GM19240 (cell line): ENCODE measurements around the gene KIFC3.
"Not testable (repeated sequence)": the region's sequence is repeated elsewhere in the genome, so short reads cannot be mapped to it uniquely, and the experiment has no call there.

Source experiments
- DNase-seq: peaks from one replicate; pipeline ENCODE4 v3.0.0; 2011; ENCODE audit warnings: low spot score; ENCODE audit not compliant: insufficient read length

KIFC3 gene

DNA sequence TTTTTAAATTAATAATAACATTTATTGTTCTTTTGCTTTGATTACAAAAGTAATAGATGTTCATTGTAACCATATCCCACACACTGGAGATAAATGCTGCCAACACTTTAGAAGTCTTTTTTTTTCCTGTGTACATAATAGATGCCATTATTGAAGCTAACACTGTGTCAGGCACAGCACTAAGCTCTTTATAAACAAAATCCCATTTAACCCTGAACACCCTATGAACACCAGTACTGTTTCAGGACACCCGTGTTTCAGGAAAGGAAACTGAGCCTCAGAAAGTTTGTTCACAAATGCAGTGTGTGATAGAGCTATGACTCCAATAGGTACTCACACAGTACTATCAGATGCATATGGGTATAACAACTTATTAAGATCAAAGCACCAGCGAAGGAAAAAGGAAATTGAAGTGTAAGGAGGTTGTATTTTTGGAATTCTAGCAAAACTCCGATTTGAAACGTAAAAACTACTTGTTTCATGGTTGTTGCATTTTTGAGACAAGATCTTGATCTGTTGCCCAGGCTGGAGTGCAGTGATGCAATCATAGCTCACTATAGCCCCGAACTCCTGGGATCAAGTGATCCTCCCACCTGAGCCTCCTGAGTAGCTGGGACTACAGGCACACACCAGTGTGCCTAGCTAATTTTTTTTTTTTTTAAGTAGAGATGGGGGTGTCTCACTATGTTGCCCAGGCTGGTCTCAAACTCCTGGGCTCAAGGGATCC, 2.0 kb upstream of the KIFC3 start:
- no peak for DNase-seq

DNA sequence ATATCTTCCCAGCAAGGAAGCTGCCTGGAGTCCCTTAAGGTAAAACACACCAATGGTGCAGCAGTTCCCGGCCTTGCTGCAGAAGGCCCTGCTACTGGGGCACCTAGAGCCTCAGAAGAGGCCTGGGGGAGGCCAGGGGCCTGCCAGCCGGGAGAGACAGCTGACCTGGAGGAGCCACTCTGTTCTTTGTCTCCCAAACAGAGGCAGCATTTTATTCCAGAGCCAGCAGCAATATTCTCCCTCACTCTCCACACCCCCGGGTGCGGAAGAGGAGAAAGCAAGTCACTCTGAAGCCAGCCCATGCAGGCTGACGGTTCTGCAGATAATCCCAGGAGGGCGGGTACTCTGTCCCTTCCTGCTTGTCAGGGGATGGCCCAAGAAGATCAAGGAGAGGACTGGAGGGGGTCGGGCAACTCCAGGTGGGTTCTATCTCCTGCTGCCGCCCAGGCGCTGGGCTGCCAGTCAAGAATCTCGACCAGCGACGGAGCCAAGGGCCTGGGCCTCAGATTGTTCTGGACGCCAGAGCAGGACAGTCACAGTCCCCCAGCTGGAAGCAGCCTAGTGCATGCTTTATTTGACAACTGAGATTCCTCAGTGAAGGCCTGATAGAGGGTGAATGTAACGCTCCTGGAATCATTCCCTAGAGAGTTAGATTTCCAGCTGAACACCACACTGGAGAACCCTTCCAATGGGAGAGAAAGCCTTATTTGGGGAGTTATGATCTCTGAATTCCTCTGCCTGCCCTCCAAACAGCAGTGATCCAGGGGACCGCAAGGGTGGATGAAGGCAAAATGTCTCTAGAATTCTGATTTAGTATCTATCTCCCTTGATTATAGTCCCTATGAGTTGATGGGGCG, 1.1 kb upstream of the KIFC3 start:
- DNase-seq: no peak

DNA sequence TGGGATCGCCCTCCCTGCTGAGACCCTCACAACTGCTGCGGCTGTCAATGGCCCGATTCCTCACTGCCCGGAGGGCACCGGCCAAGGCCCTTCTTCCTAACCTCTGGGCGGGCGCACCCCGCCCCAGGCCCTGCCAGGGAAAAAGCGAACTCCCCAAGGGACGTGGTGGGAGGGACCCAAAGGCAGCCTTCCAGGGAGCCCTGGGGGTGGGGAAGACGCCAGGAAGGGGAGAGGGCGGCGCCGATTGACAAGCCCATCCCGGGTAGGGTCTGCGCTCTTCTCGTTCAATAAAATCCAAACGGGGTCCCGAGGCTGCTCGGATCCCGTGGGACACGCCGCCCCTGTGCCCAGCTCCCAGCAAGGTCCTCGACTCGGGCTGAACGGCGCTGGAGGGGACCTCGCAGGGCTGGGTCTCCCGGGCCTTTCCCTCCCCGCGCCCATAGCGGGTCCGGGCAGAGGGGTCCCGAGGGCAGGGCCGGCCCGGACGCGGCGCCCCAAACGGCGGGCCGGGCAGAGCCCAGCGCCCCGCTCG, 416 bp downstream of the KIFC3 start:
- DNase-seq: no peak

DNA sequence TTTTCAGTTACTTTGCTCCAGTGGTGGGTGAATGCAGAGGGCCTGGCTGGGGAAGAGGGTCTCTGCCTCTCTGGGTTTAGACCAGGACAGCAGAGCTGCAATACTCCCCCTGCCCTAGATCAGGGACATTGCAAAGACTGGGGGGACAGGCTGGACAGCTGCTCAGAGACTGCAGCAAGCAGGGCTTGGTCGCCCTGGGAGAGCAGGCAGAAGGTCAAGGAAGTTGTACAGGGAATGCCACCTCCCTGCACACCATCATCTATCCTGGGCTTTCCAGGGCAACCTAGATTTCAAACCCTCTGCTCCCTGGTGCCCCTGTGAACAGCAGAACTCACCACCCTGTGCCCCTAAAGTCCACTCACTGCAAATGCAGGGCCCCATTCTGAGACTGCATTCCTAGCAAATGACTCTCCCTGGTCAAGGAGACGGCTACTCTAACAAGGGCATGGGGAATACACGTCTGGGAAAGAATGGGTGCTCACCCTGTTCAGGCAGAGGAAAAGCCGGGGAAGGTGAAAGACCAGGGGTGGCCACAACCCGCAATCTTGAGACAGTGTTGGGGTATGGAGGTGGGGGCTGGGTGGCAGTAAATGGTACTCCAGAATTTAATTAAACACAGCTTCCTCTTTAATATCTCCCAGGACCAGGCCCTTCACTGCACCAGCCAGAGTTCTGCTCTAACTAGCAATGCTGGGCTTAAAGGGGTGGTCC, 1.0 kb downstream of the KIFC3 start:
- no peak for DNase-seq

DNA sequence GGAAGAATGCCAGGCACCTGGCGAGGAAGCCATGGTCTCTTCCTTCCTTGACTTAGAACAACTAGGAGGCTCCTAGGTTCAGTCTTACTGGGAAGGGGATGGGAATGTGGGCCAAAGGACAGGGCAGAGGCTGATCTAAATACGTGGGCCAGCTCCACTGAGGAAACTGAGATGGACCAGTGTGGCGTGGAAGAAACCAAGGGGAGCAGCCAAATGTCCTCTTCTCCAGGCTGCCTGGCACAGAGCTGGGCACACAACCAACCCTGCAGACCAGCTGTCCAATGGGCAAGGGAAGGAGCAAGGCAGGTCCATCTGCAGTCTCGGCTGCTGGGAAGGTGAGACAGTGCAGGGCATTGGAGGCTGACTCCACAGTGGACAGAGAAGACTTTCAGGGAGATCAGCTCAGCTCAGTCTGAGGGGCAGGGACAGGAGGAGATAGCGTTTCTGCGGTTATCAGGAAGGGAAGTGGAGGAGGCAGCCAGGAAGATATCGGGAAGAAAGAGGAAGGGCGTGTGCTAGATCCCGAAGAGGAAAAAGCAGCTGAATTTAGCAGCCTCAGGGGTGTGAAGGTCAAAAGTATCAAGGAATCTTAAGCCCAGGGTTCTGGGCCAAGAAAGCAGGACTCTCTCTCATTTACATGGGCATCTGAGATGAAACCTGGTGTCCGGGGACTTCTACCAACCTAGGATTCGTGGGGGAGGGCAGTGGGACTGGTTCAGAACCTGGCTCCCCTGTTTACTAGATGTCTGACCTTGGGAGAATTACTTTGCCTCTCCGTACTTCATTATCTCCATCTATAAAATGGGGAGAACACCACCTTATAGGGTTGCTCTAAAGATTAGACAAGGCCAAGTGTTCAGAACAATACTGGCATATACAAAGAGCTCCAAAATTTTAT, 1.8 kb downstream of the KIFC3 start:
- DNase-seq: no peak

DNA sequence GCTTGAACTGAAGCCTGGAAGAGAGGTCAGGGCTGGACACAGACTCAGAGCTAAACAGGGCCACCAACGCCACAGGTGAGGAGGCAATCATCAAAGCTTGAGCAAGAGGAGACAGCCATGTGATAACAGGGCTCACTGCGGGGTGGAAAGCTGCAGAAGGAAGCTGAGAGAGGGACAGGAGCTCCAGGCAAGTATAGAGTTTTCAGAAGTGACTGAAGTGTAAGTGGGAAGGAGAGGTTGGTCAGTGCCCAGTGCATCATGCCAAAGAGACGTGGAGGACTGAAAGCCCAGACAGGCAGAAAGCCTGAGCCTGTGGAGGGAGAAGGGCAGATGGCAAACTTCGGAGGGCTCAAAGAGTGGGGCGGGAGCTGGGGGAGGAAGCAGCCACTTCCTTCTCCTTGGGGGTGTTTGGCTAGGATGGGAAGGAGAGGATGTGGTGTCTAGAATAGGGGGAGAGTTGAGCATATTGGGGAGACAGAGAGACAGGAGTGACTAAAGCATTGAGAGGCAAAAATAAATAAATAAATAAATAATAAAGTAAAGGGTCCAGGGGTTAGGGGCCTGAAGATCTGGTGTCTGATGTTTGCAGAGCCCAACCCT, 2.6 kb downstream of the KIFC3 start:
- no peak for DNase-seq

DNA sequence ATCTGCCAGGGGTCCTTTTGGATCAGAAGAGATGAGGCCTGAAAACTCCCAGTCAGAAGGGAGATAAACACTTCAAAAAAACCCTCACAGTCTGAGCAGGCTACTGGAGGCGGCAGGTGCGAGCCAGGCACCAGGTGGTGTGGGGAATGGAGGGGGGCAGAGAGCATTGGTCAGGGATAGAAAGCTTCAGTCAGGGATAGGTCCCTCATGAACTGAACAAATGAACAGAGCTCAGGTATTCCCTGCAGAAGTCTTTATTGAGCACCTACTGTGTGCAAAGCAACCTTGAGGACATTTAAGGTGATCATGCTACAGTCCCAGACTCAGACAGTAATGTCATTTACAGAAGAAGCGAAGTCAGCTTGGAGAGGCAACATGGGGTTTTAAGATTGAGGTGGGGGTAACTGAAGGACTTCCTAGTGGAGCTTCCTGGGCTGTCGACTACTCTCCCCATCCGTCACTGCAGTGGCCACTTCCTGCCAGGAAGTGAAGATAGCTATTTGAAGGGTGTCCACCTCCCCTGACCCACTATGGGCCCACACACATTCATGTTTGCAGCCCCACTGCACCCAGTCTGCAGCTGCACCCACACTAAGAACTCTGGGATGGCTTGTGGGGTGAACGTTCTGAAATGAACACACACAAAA, 3.2 kb downstream of the KIFC3 start:
- no peak for DNase-seq

DNA sequence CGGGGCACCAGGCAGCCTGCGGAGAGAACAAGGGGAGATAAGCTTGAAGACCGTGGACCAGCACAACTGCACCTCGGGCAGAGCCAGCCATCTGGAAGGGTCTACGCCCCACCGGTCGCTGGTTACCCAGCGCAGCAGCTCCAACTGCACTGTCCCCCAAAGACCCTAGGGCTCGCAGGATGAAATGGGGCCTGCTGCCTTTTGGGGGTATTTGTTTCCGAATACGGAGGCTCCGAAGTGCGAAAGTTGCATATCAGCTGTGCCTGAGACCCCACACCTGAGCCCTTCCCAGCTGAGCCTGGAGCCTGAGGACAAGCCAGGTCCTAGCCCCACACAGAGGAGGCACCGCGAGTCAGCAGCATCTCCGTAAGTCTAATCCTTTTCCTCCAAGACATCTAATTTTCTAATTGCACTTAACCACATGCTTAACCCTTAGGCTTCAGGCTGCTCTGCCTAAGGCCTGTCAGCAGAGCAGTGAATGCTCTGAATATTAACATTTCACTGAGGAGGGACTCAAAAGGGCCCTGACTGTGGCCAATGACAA, 4.0 kb downstream of the KIFC3 start:
- no peak for DNase-seq

DNA sequence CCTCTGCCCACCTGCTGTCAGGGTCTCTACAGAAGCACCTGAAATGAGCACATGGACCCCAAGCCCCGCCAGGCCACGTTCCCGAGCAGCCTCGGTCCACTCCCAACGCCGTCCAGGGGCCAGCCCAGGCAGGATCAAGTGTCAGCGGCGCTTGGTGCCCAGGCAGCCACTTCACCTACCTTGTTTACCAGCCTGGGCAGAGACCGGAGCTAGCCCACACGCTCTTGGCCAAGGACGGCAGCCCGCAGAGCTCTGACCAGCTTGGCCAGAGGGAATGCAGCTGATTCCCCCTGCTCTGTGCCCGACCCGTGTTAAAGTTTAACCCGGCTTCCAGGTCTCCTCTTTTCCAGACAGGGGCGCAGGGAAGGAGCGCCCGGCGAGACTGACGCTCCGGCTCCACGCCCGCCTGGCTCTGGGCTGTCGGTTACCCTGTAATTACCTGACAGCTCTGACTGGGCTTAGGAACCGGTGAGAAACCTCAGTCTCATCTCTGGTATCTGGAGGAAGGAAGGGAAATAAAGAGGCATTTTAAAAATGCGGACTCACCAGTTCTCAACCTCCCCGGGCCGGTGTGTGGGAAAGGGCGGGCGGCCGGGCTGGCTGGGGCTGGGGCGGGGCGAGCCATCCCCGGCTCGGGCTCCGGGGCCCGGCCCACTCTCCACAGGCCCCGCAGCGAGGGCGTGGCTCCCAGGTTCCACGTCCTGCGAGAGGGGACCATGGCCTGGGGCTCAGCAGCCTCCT, 4.6 kb downstream of the KIFC3 start:
- no peak for DNase-seq

DNA sequence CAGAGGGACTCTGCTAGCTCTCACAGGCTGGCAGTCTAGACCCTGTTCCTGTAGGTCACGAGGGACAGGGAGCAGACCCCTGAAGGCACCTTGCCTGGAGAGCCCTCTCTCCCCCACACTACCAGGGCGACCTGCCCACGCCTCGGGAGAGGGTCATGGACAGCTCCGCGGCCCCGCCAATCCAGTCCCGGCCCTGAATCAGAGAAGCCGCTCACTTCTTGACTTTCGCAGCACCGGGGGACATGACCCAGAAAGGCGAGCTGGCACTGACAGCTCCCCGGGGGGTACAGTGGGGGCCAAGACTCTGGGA, 5.1 kb downstream of the KIFC3 start:
- no peak for DNase-seq

DNA sequence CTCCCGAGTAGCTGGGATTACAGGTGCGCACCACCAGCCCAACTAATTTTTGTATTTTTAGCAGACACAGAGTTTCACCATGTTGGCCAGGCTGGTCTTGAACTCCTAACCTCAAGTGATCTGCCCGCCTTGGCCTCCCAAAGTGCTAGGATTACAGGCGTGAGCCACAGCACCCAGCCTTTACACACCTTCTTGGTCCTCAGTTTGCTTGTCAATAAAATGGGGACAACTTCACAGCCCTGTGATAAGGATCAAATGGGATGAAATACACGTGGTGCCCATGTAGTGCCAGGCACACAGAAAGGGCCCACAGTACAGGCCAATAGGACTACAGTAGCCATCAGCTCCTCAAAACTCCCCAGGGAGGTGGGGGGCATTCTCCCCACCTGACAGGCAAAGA, 6.3 kb downstream of the KIFC3 start:
- not testable (repeated sequence) for DNase-seq

DNA sequence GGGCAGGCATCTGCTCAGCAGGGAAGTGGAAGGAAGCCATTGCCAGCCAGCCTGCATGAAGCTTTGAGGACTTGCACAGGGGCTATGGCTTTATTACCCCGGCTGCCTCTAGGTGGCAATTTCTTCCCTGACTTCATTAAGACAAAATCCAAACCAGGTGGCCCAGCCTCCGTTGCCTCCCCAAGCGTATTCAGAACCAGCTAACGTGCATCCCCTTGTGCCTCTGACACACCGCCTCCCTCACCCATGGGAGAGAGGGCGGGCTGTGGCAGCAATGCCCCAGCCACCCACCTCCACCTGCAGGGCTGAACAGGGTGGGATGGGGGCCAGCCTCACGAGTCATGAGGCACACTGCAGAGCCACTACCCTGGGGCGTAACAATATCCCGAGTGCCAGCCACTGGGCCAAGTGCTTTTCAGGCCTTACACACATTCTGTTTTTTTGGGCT, 6.8 kb downstream of the KIFC3 start:
- peak; percentile 45 for DNase-seq

DNA sequence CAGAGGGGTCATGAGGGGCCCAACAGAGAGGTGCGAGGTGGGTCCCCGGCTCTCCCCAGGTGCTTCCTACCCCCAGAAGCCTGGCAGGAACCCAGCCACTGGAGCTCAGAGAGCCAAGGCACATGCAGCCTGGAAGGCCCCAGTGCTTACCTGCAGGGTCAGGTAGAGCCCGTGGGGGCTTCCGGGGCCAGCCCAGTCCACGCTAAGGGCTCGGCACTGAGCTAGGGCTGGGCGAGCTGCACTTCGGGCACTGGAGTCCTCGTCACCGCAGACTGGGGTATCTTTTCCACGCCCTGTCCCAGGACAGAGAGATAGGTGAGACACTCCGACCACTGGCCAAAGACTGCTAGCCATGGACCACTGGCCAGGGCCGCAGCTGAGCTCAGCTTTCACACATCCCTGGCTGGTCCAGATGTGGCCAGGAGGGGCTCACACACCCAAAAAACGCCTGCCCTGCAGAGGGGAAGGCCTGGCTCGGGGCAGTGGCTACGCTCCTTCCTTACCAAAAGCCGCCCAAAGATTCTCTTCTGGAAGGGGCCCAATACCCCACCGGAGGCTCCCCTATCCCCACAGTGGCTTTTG, 7.4 kb downstream of the KIFC3 start:
- no peak for DNase-seq

DNA sequence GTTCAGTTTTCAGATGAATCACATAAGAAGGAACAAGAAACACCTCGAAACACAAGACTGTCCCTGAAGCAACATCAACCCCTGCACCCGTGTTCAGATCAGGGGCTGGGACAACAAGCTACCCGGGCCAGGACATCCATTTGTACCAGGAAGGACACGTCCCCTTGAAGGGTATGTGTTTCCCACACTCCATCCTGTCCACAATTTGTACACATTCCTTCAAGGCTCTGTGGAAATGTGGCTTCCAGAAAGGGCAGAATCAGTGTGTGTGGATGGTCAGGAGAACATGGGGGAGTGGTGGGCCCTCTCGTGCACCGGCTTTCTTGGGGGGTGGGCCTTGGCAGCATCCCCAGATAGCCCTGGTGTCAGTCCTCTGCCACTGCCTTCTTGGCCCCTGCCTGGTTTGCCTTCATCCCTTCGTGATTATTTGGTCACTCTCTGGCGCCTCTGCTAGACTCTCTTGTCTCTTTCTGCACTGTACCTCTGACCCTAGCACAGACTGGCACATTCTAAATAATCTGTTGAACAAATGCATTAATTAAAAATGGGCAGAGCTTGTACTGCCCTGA, 10.3 kb downstream of the KIFC3 start:
- no peak for DNase-seq

DNA sequence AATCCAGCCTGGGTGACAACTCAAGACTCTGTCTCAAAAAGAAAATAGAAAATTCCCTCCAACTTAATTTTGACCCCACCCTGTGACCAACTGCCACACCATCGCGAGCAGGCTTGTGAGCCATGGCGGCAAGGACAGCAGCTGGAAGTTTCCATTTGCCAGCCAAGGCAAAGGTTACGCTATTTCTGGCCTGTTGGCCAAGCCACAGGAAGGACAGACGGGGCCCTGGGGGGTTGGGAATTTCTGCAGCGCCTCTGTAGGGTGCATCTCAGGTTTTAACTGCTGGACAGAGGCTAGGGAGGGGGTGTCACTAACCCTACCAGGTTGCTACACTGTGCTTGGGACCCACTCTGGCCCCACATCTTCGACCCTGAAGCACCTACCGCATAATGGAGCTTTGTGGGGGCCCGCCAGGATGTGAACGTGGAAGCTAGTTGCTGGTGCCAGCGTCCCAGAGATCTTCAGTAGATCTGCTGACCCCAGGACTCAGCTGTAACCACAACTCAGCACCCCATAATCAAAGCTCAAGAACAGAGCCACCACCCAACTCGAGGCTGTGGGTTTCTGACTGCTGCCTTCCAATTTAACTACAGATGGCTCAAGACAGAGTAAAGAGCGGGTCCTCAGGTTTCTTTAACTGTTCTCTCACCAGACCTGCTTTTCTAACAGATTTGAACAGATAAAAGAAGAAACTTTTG, 10.9 kb downstream of the KIFC3 start:
- DNase-seq: no peak

DNA sequence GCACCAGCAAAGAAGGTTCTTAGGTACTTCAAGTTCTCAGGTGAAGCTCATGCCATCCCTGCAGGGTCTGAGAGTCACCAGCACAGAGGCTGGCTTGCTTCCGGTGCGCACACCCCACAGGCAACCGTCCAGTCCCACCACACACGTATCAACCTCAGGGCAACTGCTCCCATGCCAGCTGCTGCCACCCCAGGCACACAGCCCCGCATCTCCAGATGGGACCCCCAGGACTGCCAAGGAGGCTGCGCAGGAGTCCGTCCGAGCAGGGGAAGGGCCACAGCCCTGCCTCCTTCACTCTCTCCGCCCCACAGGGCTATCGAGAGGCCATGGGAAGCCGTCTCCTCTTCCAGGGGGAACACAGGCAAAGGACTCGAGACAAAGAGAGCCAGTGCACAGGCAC, 13.3 kb downstream of the KIFC3 start:
- no peak for DNase-seq

DNA sequence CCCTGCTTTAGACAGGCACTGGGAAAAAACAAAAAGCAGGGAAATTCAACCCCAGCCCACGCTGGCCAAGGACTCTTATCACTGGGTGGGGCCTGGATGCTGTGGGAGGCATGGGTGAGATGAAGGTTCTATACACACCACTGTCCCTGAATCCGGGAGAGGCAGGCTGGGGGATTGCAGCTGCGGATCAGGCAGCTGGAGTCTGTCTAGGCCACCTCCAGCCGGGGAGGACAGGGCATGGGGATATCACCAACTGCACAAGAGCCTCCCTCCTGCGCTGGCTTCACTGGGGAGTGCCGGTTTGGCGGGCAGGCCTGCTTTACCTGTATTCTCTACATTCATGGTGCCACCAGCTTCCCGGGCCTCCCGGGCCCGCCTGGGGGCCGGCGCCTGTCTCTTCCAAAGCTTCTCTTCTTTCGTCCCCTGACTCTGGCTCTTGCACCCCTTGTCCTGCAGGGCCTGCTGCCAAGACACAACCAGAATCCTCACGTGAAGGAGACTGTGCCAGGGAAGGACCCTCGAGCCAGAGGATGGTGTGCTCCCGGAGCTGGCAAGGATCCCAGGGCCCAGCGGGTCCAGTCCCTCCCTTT, 13.9 kb downstream of the KIFC3 start:
- DNase-seq: no peak
